H1 (cell line): Measurements from ENCODE around the gene DOK3. TPM values are rescaled to one million over a fixed set of nuclear protein-coding genes. Genes with fewer than 3 reads are reported as not detected.
A peak's percentile ranks its signal among the peaks of the same experiment; 100 is the strongest.

ENCODE experiments used
- CTCF ChIA-PET: fragments of 300-600 bp; sonication (Branson Sonifier 250); formaldehyde crosslinking; loops from one replicate; lab custom pipeline; 2021; ENCODE audit not compliant: partially characterized antibody; lab: Charles Lee
- POLR2A ChIA-PET: fragments of 300-600 bp; sonication (Branson Sonifier 250); formaldehyde crosslinking; loops from one replicate; lab custom pipeline; 2021; ENCODE audit warnings: inconsistent platforms; ENCODE audit not compliant: partially characterized antibody; lab: Charles Lee
- DNase-seq, 2 experiments: peaks; one replicate each; pipeline versions ENCODE4 v3.0.0 to v3.0.0-alpha.2; 2010 to 2022; ENCODE audit warnings: low spot score in 2 of 2, low read depth in 1 of 2, mixed read lengths in 1 of 2
- FAIRE-seq: peaks from 2 replicates; lab custom pipeline; 2011; peaks lifted over from hg19 to GRCh38; lab: Jason Lieb, UNC
- H2AFZ ChIP-seq: 2 replicates; pipeline ENCODE4 v1.8.1; 2012; ENCODE audit warnings: low read length, inconsistent platforms
- H2AK5ac ChIP-seq: 2 replicates; pipeline ENCODE4 v1.6.1; 2013; ENCODE audit warnings: low read depth, low read length
- H2BK120ac ChIP-seq: replicated peaks from 2 replicates; pipeline ENCODE3; 2013; ENCODE audit warnings: low read depth, low read length, inconsistent platforms
- H2BK12ac ChIP-seq: 2 replicates; pipeline ENCODE4 v1.6.1; 2013; ENCODE audit warnings: low read depth, low read length
- H2BK15ac ChIP-seq: 2 replicates; pipeline ENCODE4 v1.6.1; 2013; ENCODE audit warnings: low read length
- H2BK20ac ChIP-seq: 2 replicates; pipeline ENCODE4 v1.6.1; 2013; ENCODE audit warnings: low read length
- H2BK5ac ChIP-seq: 2 replicates; pipeline ENCODE4 v1.6.1; 2013; ENCODE audit warnings: low read depth, low read length
- H3K14ac ChIP-seq: 2 replicates; pipeline ENCODE4 v1.6.1; 2013; ENCODE audit warnings: inconsistent platforms; ENCODE audit not compliant: insufficient read length
- H3K18ac ChIP-seq: 2 replicates; pipeline ENCODE4 v1.6.1; 2013; ENCODE audit warnings: low read length; ENCODE audit errors: extremely low read depth
- H3K23ac ChIP-seq: 2 replicates; pipeline ENCODE4 v1.6.1; 2013; ENCODE audit warnings: inconsistent platforms; ENCODE audit not compliant: insufficient read length
- H3K23me2 ChIP-seq: 2 replicates; pipeline ENCODE4 v1.6.1; 2013; ENCODE audit warnings: low read depth, low read length
- H3K27ac ChIP-seq: 2 replicates; pipeline ENCODE4 v1.6.1; 2011; ENCODE audit warnings: low read depth, low read length, inconsistent platforms
- H3K27me3 ChIP-seq, 4 experiments: replicated peaks in 1 of 4; 1 replicate in 1 of 4; 2 replicates in 3 of 4; pipeline versions ENCODE4 v1.6.1 to v1.8.1; 2011 to 2013; ENCODE audit warnings: low read length in 3 of 4, mild to moderate bottlenecking in 3 of 4, inconsistent platforms in 2 of 4, mixed read lengths in 2 of 4, moderate library complexity in 1 of 4; ENCODE audit not compliant: control insufficient read depth in 3 of 4, insufficient read depth in 3 of 4; ENCODE audit errors: extremely low read depth in 1 of 4
- H3K36me3 ChIP-seq, 4 experiments: 2 replicates each; pipeline versions ENCODE4 v1.6.1 to v1.8.1; 2011 to 2013; ENCODE audit warnings: mild to moderate bottlenecking in 4 of 4, low read length in 3 of 4, moderate library complexity in 2 of 4, control low read depth in 1 of 4, inconsistent platforms in 1 of 4; ENCODE audit not compliant: insufficient read depth in 4 of 4, control insufficient read depth in 2 of 4
- H3K4ac ChIP-seq: replicated peaks from 2 replicates; pipeline ENCODE3; 2013; ENCODE audit warnings: low read length, low read depth, mixed read lengths, inconsistent platforms; ENCODE audit not compliant: insufficient read length
- H3K4me1 ChIP-seq, 4 experiments: replicated peaks in 1 of 4; 1 replicate in 1 of 4; 2 replicates in 3 of 4; pipeline versions ENCODE4 v1.6.1 to v1.8.1; 2011 to 2013; ENCODE audit warnings: low read length in 3 of 4, inconsistent platforms in 2 of 4, mixed read lengths in 1 of 4; ENCODE audit not compliant: insufficient read depth in 4 of 4, control insufficient read depth in 3 of 4
- H3K4me2 ChIP-seq, 2 experiments: 2 replicates each; pipeline versions ENCODE4 v1.6.1 to v1.8.1; 2011 to 2013; ENCODE audit warnings: low read depth in 2 of 2, low read length in 2 of 2, control low read depth in 1 of 2, inconsistent platforms in 1 of 2, mild to moderate bottlenecking in 1 of 2; ENCODE audit not compliant: insufficient read depth in 1 of 2
- H3K4me3 ChIP-seq, 4 experiments: fragments of 200-600, 300-600 bp in 1 of 4; sonication (generic), shearing (Covaris generic), sonication (Bioruptor Twin) in 1 of 4; 2 replicates each; pipeline versions ENCODE4 v1.5.1 to v1.8.1; 2011 to 2016; ENCODE audit warnings: low read length in 4 of 4, low read depth in 3 of 4, control low read depth in 2 of 4, inconsistent platforms in 2 of 4, mild to moderate bottlenecking in 2 of 4, mixed read lengths in 1 of 4, moderate library complexity in 1 of 4; ENCODE audit not compliant: insufficient read depth in 2 of 4; ENCODE audit errors: extremely low read depth in 1 of 4
- H3K56ac ChIP-seq: replicated peaks from 2 replicates; pipeline ENCODE3; 2013; ENCODE audit warnings: low read depth, mild to moderate bottlenecking, mixed read lengths, low read length, inconsistent platforms; ENCODE audit not compliant: insufficient read length
- H3K79me1 ChIP-seq: 2 replicates; pipeline ENCODE4 v1.6.1; 2013; ENCODE audit warnings: low read depth, low read length, control low read depth
- H3K79me2 ChIP-seq, 2 experiments: 2 replicates each; pipeline versions ENCODE4 v1.6.1 to v1.8.1; 2012 to 2013; ENCODE audit warnings: low read length in 2 of 2, mild to moderate bottlenecking in 2 of 2, inconsistent platforms in 1 of 2; ENCODE audit not compliant: insufficient read depth in 2 of 2, control insufficient read depth in 1 of 2
- H3K9ac ChIP-seq, 4 experiments: replicated peaks in 1 of 4; 1 replicate in 1 of 4; 2 replicates in 3 of 4; pipeline versions ENCODE4 v1.6.1 to v1.8.1; 2011 to 2013; ENCODE audit warnings: low read depth in 3 of 4, low read length in 3 of 4, control low read depth in 2 of 4, mild to moderate bottlenecking in 2 of 4, moderate library complexity in 2 of 4, inconsistent platforms in 1 of 4; ENCODE audit errors: extremely low read depth in 1 of 4
- H3K9me3 ChIP-seq, 2 experiments: 2 replicates each; pipeline versions ENCODE4 v1.6.1 to v1.8.1; 2012 to 2013; ENCODE audit warnings: mild to moderate bottlenecking in 2 of 2, moderate library complexity in 2 of 2, control low read depth in 1 of 2, inconsistent platforms in 1 of 2, low read depth in 1 of 2, low read length in 1 of 2, mixed read lengths in 1 of 2; ENCODE audit not compliant: insufficient read depth in 2 of 2
- H4K20me1 ChIP-seq, 2 experiments: replicated peaks in 1 of 2; 2 replicates each; pipeline versions ENCODE3 to v1.8.1; 2011 to 2013; ENCODE audit warnings: inconsistent platforms in 2 of 2, low read length in 2 of 2, mild to moderate bottlenecking in 1 of 2; ENCODE audit not compliant: insufficient read depth in 2 of 2, control insufficient read depth in 1 of 2
- H4K5ac ChIP-seq: 2 replicates; pipeline ENCODE4 v1.6.1; 2013; ENCODE audit warnings: low read length, low read depth, mixed read lengths, inconsistent platforms; ENCODE audit not compliant: insufficient read length
- H4K8ac ChIP-seq: 2 replicates; pipeline ENCODE4 v1.8.0; 2013; ENCODE audit warnings: mild to moderate bottlenecking, moderate library complexity, low read length, inconsistent platforms; ENCODE audit not compliant: insufficient read depth; ENCODE audit errors: extremely low read depth
- H4K91ac ChIP-seq: replicated peaks from 2 replicates; pipeline ENCODE3; 2013; ENCODE audit warnings: low read length, mixed read lengths, inconsistent platforms; ENCODE audit not compliant: insufficient read length
- FOSL1 ChIP-seq: IDR thresholded peaks from 2 replicates; pipeline ENCODE4 v1.6.1; 2011; ENCODE audit warnings: mild to moderate bottlenecking, low read depth, low read length, moderate library complexity; ENCODE audit not compliant: insufficient read depth
- POLR2AphosphoS5 ChIP-seq: IDR thresholded peaks from 2 replicates; pipeline ENCODE4 v1.6.1; 2011; ENCODE audit warnings: low read depth, low read length
- WGBS, 2 experiments: shearing (Covaris generic) in 1 of 2; methylation state at CpG; one replicate each; pipeline versions ENCODE4 v1.1.6 to v1.1.7; 2013 to 2015; ENCODE audit warnings: low lambda C conversion rate in 2 of 2, mixed read lengths in 2 of 2, inconsistent platforms in 1 of 2, low coverage in 1 of 2, missing lambda C conversion rate in 1 of 2; ENCODE audit not compliant: insufficient replicate concordance in 2 of 2, insufficient coverage in 1 of 2, insufficient read length in 1 of 2; ENCODE audit errors: extremely low coverage in 1 of 2, missing lambda C conversion rate in 1 of 2; 5-methylcytosine and 5-hydroxymethylcytosine counted together
- polyA plus RNA-seq, 7 experiments: library from polyadenylated mRNA; depleted of rRNA in 3 of 7; stranded (reverse) in 5 of 7; unstranded in 2 of 7; fragments of >200 nt in 5 of 7; fragments of 200-250 nt in 2 of 7; gene quantifications; 1 replicate in 5 of 7; 2 replicates in 1 of 7; 4 replicates in 1 of 7; pipeline versions ENCODE4 v1.2.1 to v1.2.3, GENCODE V29; 2011 to 2013; ENCODE audit warnings: missing spikeins in 2 of 7, mixed read lengths in 2 of 7
- total RNA-seq: library from RNA; stranded (reverse); fragmentation: NEBNext Ultra II Directional; extraction: Animal tissue kit (Norgen Biotek cat#: 25700); gene quantifications from 2 replicates; pipeline ENCODE4 v1.2.1, GENCODE V29; 2021
- TF ChIP-seq, protein P1 (sequence below), 3 experiments: IDR thresholded peaks; 1 replicate in 2 of 3; 2 replicates in 1 of 3; pipeline versions ENCODE4 v1.5.1 to v1.6.1; 2011; ENCODE audit warnings: low read length in 3 of 3, mild to moderate bottlenecking in 3 of 3, inconsistent platforms in 2 of 3, low read depth in 1 of 3, moderate library complexity in 1 of 3; ENCODE audit not compliant: insufficient read depth in 1 of 3; ENCODE audit errors: control extremely low read depth in 1 of 3

Gene DOK3
- total and polyA plus RNA-seq, 2 of the 8 experiments (the other 6 are each of a cell fraction or from before 2014, with no cell fraction given), result 4.2 to 6.4 TPM

DNA sequence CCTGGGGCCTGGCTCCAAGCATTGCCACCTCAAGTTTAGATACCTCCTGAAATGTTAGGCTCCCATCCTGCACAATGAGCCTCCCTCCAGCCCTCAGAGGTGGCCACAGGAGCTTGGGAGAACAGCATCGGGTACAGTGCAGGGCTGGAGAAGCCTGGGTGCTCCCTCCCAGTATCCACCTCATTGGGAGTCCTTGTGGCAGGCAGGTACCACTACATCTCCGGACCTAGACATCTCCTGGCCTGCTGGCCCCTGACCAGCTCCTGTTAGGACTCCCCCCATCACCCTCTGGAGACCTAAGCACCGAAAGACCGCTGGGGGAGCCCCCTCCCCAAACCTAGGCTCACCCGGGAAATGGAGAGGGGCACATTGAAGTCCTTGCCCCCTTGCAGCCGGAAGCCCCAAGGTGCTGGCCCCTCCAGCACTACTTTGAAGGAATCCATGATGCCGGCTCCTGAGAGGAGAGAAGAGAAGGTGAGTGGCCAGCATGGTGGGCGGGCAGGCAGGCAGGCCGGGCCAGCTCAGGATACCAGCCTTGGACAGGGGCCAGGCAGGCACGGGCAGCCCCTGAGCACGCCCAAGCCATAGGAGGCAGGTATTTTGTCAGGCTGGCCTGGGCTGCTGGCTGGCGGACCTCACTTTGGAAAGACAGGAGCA is 13.4 kb downstream of the DOK3 start:
- Histone ChIP-seq H2AK5ac (0 out of 2 replicates have a peak overlapping the region, but pooled peaks have one; percentile 41), H3K4ac (peak overlapping the region; percentile 93), H4K91ac (peak overlapping the region; percentile 88), H2BK5ac (peak overlapping the region; percentile 91; the same call in 1 of the 2 replicates), H2BK12ac (peak overlapping the region; percentile 85; the same call in 1 of the 2 replicates), H3K27ac (peak overlapping the region; percentile 98), H3K18ac (peak overlapping the region; percentile 91), H3K79me1 (no peaks in the 10 kb centered on the region; the same call in 1 of the 2 replicates), H2BK20ac (no peak overlapping the region; the same call in 1 of the 2 replicates), H3K56ac (peak overlapping the region; percentile 70), H2BK120ac (peak overlapping the region; percentile 16), H3K4me2 (peak overlapping the region; percentile 88 to 91), H3K23ac (no peak overlapping the region), H3K23me2 (peaks cover 10% of the 10 kb centered on the region), H4K20me1 (peaks cover 3 to 4% of the 10 kb centered on the region in 2 experiments), H3K27me3 (peaks cover 2 to 12% (median 11%) of the 10 kb centered on the region in 4 experiments; a peak in 6 of 7 replicates), H2BK15ac (peak overlapping the region; percentile 49; the same call in 1 of the 2 replicates), H4K8ac (peak overlapping the region; percentile 84; the same call in 1 of the 2 replicates), H3K79me2 (peaks cover 0 to 8% of the 10 kb centered on the region in 2 experiments; a peak in 1 of 4 replicates), H3K9ac (peak overlapping the region; percentile 46 to 93 (median 84)), H2AFZ (no peak overlapping the region), H3K4me1 (peaks cover 0 to 30% (median 26%) of the 10 kb centered on the region in 4 experiments; a peak in 6 of 7 replicates), H4K5ac (peak overlapping the region; percentile 89), H3K14ac (no peak overlapping the region), H3K4me3 (peak overlapping the region; percentile 61 to 83 (median 68)), H3K36me3 (peaks cover 0 to 6% (median 5%) of the 10 kb centered on the region in 4 experiments; a peak in 4 of 8 replicates), H3K9me3 (no peaks in the 10 kb centered on the region)
- ChIA-PET CTCF (interaction anchor here (0.6 to 12.7 kb wide), 16 partner anchors 9 to 388 kb away, joined by 3 to 306 read pairs (median 4); partner anchors contain the start of genes DDX41, DOK3 and PDLIM7), POLR2A (interaction anchor here (0.6 to 67.5 kb wide), 21 partner anchors 16 to 684 kb away, joined by 3 to 3349 read pairs (median 3); partner anchors contain the start of genes B4GALT7, DBN1, DDX41 and DOK3)
- DNase-seq, result peak in 1 of 2 experiments; percentile 71
- 41% methylated on average over 12 of the region's 12 CpGs; no CpG with 5 or more reads in 1 of the 2 experiments for WGBS, 2 experiments
- FAIRE-seq, result no peak
- TF ChIP-seq POLR2AphosphoS5 (peak; percentile 6; the same call in 1 of the 2 replicates), FOSL1 (no peak)
- TF ChIP-seq, protein P1, sequence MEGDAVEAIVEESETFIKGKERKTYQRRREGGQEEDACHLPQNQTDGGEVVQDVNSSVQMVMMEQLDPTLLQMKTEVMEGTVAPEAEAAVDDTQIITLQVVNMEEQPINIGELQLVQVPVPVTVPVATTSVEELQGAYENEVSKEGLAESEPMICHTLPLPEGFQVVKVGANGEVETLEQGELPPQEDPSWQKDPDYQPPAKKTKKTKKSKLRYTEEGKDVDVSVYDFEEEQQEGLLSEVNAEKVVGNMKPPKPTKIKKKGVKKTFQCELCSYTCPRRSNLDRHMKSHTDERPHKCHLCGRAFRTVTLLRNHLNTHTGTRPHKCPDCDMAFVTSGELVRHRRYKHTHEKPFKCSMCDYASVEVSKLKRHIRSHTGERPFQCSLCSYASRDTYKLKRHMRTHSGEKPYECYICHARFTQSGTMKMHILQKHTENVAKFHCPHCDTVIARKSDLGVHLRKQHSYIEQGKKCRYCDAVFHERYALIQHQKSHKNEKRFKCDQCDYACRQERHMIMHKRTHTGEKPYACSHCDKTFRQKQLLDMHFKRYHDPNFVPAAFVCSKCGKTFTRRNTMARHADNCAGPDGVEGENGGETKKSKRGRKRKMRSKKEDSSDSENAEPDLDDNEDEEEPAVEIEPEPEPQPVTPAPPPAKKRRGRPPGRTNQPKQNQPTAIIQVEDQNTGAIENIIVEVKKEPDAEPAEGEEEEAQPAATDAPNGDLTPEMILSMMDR (IDR thresholded peaks at IDR 0.05; ENCODE audit: control extremely low read depth in 1 of 3, insufficient read depth in 1 of 3, low read depth in 1 of 3, low read length in 3 of 3), result peak in 1 of 3 experiments; percentile 61; a peak in 2 of 4 replicates
